Jurkat, Clone E6-1 (cell line): ENCODE measurements around the gene PRR29.
A peak's percentile ranks its signal among the peaks of the same experiment; 100 is the strongest.

Experiments
- DNase-seq: peaks from one replicate; pipeline ENCODE4 v3.0.0-alpha.2; 2011; ENCODE audit warnings: low read depth, low spot score
- H3K4me3 ChIP-seq: 2 replicates; pipeline ENCODE4 v1.5.1; 2011; ENCODE audit warnings: mild to moderate bottlenecking, low read length, control low read depth, moderate library complexity

PRR29 gene

GRCh38 chr17:64028874-64029464 lies 30.8 kb downstream of the PRR29 start:
- H3K4me3 ChIP-seq: no peak overlapping the region
- peak; percentile 64 for DNase-seq

GRCh38 chr17:64032081-64032480 lies 33.9 kb downstream of the PRR29 start:
- no peak for DNase-seq
- no peak overlapping the region for H3K4me3 ChIP-seq

DNA sequence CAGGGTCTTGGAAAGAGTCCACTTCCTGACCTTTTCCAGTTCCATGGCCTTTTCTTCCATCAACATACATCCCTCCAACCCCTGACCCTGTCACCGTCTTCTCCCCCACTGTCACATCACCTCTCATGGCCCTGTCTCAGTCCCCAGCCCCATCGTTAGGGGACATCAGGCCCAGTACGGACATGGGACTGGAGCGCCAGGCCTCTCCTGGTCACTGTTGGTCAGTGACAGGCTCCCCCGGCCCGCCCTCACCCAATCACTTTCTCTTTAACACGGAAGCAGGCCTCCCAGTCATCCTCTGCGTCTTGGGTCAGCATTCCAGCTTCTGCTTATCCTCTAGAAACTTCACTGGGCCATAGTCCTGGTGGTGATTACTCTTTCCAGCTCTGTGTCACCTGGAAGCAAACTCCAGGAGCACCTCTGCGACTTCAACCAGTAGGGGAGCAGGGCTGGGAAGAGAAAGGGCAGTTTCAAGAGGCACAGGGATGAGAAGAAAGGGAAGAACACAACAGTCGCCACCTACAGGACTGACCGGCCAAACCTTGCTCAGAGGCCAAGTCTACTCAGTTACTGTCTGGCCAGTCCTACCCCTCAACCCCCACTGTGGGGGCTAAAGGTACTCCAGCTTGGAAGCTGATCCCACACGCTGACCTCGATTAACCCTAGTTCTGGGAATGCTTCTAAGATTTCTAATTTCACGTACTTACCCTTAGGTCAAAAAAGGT lies 38.2 kb downstream of the PRR29 start:
- no peak overlapping the region for H3K4me3 ChIP-seq
- DNase-seq: no peak

- H3K4me3 ChIP-seq: no peak overlapping the region
- DNase-seq: no peak
Measured at GRCh38 chr17:64037180-64037579, 39.0 kb downstream of the PRR29 start.

- no peak overlapping the region for H3K4me3 ChIP-seq
- DNase-seq: no peak
Measured at GRCh38 chr17:64037802-64038201, 39.7 kb downstream of the PRR29 start.

DNA sequence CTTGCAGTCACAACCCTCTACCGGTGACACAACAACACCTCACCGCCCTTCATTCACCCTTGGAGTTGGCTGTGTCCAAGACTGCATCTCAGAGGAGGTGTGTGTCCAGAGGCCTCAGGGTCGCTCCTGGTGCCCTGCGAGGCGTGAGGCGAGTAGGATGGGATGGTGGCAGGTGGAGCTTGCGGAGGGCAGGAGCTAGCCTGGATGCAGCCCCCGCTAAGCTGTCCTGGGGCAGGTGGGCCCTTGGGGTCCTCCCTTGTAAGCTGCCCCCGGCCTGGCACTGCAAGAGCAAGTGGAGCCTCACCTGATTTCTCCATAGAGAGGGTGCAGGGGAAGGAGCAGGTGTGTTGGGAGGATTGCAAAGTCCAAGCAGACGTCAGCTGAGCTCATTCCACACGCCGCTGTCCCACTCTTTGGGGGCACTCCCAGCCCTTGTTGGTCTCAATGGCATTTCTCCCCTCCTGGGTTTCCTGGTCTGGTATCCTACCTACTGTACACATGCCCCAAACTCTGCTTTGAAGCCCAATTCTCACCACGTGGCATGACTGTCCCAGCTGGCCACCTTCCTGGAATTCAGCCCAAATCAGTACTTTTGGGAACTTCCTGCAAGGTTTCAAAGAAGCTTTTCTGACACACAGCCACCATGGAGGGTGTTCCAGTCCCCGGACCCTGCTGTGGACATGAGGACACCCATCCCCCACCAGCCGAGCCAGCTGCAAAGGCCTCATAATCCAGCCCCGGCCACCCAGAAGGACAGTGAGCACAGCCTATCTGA lies 40.4 kb downstream of the PRR29 start:
- DNase-seq: no peak
- H3K4me3 ChIP-seq: no peak overlapping the region

- no peak overlapping the region for H3K4me3 ChIP-seq
Measured at GRCh38 chr17:64039106-64039400, 40.9 kb downstream of the PRR29 start.

DNA sequence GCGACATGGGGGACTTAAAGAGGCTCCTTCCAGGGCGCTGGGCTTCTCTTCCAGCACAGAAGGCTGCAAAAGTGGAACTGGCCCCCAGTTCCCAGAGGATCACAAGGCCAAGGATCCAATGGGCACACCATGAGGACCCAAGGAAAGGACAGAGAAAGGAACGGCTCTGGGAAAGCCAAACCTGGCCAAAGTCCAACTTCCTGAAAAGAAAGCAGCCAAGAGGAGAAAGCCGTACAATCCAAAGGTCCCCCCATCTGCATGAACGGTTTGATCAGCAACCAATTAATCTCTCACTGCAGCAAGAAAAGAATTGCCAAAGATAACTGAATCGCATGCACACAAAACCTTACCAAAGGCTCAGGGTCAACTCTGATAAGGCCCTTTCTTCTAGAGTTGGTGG lies 42.1 kb downstream of the PRR29 start:
- DNase-seq: no peak
- no peak overlapping the region for H3K4me3 ChIP-seq

More at GRCh38 chr17:64039106-64039400, 40.9 kb downstream of the PRR29 start:
- DNase-seq: no peak

DNA sequence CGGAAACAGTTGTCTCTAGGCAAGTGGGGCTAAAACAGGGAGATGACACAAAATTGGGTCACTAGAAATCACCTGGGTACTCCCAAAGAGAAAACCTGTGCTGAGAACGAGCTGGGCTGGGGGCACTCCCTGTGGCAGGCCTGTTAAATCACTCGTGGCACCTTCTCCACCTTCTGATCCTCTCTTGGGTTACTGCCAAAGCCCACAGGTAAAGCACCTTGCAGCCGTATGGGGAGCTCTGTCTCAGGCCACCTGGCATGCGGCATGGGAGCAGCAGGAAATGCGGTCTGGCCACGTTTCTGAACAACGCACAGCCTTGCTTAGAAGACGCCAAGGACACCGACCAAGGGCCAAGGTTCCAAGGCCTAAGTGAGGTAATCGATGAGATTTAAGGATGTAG lies 43.8 kb downstream of the PRR29 start:
- no peak for DNase-seq
- no peak overlapping the region for H3K4me3 ChIP-seq

DNA sequence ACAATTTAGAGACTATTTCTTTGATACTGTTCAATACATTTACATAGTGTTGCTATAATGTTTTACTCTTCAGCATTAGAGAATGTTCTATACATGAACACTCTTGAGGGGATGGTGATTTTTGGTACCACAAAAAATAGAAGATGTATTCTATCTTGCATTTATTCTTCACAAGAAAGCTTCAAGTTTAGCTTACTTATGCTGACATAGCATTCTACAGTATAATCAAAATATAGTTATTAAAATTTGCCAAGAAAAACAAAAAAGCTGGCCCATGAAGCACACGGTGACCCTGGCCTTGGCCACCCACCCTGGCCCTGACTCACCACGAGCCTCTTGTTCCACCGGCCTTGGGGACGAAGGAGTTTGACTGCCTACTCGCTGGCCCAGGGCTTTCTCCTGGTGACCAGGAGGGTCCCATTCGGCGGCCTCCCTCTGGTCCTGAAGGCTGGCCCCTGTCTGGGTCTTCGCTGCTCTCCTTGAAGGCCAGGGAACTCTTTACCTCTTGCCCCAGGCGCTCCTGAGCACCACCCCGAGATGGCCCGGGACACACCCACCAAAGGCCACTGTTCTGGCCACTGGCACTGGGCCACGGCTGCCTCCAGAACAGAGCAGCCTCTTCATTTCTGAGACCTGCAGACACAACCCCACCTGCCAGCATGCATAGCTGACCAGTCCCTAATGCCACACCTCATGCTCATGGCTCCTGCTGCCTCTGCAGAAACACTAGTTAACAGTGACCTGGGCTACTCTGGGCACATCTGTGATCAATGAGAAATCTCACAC lies 44.7 kb downstream of the PRR29 start:
- no peak for DNase-seq
- H3K4me3 ChIP-seq: no peak overlapping the region

DNA sequence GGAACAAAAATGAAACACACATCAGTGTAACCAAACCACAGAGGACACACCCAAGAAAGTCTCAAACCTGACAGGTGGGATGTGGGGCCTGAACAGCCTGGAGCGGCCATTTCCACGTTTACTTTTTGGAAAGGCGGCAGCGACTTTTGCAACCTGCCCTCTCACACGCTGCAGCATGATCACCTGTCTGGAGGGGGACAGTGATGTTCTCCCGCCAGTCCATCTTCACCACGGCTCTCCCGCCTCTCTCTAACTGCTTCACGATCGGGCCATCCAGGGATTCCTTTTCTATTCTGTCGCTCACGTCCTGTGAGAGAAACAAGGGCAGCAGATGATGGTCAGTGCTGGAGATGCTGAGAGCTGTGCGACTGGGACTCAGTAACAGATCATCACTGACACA lies 47.0 kb downstream of the PRR29 start:
- H3K4me3 ChIP-seq: no peak overlapping the region
- no peak for DNase-seq

DNA sequence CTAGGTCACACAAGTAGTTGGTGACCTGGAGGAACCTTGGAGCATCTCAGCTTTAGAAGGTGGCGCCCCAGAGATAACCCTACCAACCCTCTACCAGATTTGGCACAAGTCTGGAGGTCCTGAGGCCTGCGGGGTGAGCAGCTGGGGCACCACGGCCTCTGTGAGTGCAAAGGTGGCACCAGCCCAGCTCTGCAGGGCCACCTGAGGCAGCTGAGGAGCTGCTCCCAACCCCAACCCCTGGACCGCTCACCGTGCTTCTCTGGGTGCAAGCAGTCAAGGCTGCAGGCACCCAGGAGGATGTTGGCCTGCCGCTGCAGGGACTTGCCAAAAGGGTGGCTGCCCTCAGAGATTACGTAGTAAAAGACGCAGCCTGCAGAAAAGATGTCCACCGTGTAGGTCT lies 50.7 kb downstream of the PRR29 start:
- no peak overlapping the region for H3K4me3 ChIP-seq

DNA sequence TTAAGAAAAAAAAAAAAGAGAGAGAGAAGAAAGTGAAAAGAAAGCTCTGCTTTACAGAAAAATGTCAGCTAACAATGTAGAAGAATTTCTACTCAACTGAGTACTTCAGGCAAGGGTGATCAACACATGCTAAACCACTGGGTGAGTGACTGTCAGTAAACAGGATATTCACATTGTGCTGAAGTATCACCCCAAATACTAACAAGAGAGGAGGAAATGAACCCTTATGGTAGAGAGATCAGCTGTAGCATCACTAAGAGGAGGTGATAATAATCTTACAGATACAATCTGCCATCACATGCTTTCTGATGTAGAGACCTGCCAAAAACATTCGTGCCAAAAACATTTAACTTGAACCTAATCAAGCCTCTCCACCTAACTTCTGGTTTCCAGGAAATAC lies 53.0 kb downstream of the PRR29 start:
- DNase-seq: no peak
- H3K4me3 ChIP-seq: no peak overlapping the region

More for the DNA sequence above, 50.7 kb downstream of the PRR29 start:
- no peak for DNase-seq

- H3K4me3 ChIP-seq: no peak overlapping the region
- DNase-seq: no peak
Measured at GRCh38 chr17:64053101-64053500, 55.0 kb downstream of the PRR29 start.
